Ectodermal cell (in vitro differentiated cells): ENCODE results near the gene TBC1D2B.
"Not testable (repeated sequence)": the region's sequence is repeated elsewhere in the genome, so short reads cannot be mapped to it uniquely, and the experiment has no call there.

Source experiments
- H3K27ac ChIP-seq: 2 replicates; pipeline ENCODE4 v1.7.0; 2013; ENCODE audit warnings: mild to moderate bottlenecking, low read depth, low read length; ENCODE audit not compliant: insufficient read depth, poor library complexity, severe bottlenecking
- H3K27me3 ChIP-seq: 2 replicates; pipeline ENCODE4 v1.7.0; 2013; ENCODE audit warnings: mild to moderate bottlenecking, low read length; ENCODE audit not compliant: insufficient read depth, control insufficient read depth, poor library complexity, severe bottlenecking
- H3K36me3 ChIP-seq: one replicate; pipeline ENCODE4 v1.7.0; 2013; ENCODE audit warnings: low read length; ENCODE audit not compliant: control insufficient read depth, insufficient read depth
- H3K4me1 ChIP-seq: one replicate; pipeline ENCODE4 v1.7.0; 2013; ENCODE audit warnings: low read length; ENCODE audit not compliant: control insufficient read depth, insufficient read depth
- H3K4me3 ChIP-seq: 2 replicates; pipeline ENCODE4 v1.7.0; 2013; ENCODE audit warnings: low read depth, low read length, control low read depth; ENCODE audit not compliant: insufficient read depth
- H3K9me3 ChIP-seq: 2 replicates; pipeline ENCODE4 v1.7.0; 2013; ENCODE audit warnings: mild to moderate bottlenecking, low read length, moderate library complexity; ENCODE audit not compliant: control insufficient read depth
- WGBS, 2 experiments: methylation state at CpG; one replicate each; pipeline ENCODE4 v1.1.7; 2013; ENCODE audit warnings: missing lambda C conversion rate in 2 of 2; 5-methylcytosine and 5-hydroxymethylcytosine counted together

The TBC1D2B gene

GRCh38 chr15:77981281-77982126 is 96.0 kb downstream of the TBC1D2B start:
- Histone ChIP-seq H3K27ac (no peak overlapping the region), H3K27me3 (no peaks in the 10 kb centered on the region), H3K36me3 (no peaks in the 10 kb centered on the region), H3K4me3 (no peak overlapping the region), H3K4me1 (no peaks in the 10 kb centered on the region), H3K9me3 (no peaks in the 10 kb centered on the region)
- 87 to 90% methylated on average over 30 of the region's 30 CpGs for WGBS, 2 experiments

- not testable (repeated sequence) for H3K4me3 ChIP-seq, H3K36me3 ChIP-seq, H3K27me3 ChIP-seq, H3K4me1 ChIP-seq, H3K9me3 ChIP-seq, H3K27ac ChIP-seq
- 90 to 97% methylated on average over 4 of the region's 5 CpGs for WGBS, 2 experiments
Observed at GRCh38 chr15:77980674-77981073, 96.8 kb downstream of the TBC1D2B start.

- Histone ChIP-seq H3K27ac (no peak overlapping the region), H3K4me1 (no peaks in the 10 kb centered on the region), H3K9me3 (no peaks in the 10 kb centered on the region), H3K36me3 (no peaks in the 10 kb centered on the region), H3K27me3 (no peaks in the 10 kb centered on the region), H3K4me3 (no peak overlapping the region)
- whole genome bisulfite sequencing, 2 experiments, result 88 to 90% methylated on average over 7 to 8 of the region's 8 CpGs
Observed at GRCh38 chr15:77980098-77980497, 97.4 kb downstream of the TBC1D2B start.

- not testable (repeated sequence) for H3K4me1 ChIP-seq, H3K27me3 ChIP-seq, H3K4me3 ChIP-seq, H3K9me3 ChIP-seq, H3K27ac ChIP-seq, H3K36me3 ChIP-seq
- WGBS, 2 experiments, result 80 to 88% methylated on average over 4 of the region's 8 CpGs
Observed at GRCh38 chr15:77979157-77979556, 98.4 kb downstream of the TBC1D2B start.

DNA sequence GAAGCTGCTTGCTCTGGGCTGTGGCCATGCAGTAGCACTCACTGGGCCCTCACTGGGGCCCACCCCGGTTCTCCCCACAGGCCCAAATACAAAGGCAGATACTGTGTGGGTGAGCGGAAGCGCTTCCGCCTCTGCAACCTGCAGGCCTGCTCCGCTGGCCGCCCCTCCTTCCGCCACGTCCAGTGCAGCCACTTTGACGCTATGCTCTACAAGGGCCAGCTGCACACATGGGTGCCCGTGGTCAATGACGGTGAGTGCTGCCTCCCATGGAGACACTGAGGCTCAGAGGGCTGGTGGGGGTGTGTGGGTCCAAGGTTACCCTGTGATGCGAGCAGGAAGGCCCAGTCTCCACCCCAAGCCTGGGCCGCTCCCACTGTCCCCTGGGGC is 98.8 kb downstream of the TBC1D2B start:
- H3K36me3 ChIP-seq, H3K9me3 ChIP-seq, H3K27ac ChIP-seq, H3K4me3 ChIP-seq, H3K27me3 ChIP-seq, H3K4me1 ChIP-seq: not testable (repeated sequence)
- WGBS, 2 experiments, result 85 to 89% methylated on average over 12 to 13 of the region's 13 CpGs

- not testable (repeated sequence) for H3K36me3 ChIP-seq, H3K4me1 ChIP-seq, H3K4me3 ChIP-seq, H3K27me3 ChIP-seq, H3K27ac ChIP-seq, H3K9me3 ChIP-seq
- WGBS, 2 experiments, result 90 to 94% methylated on average over 18 of the region's 19 CpGs
Observed at GRCh38 chr15:77977903-77978758, 99.4 kb downstream of the TBC1D2B start.

GRCh38 chr15:77976760-77977525 is 100.6 kb downstream of the TBC1D2B start:
- WGBS, 2 experiments, result 84% methylated on average over 24 to 26 of the region's 26 CpGs
- not testable (repeated sequence) for H3K4me3 ChIP-seq, H3K27ac ChIP-seq, H3K4me1 ChIP-seq, H3K9me3 ChIP-seq, H3K36me3 ChIP-seq, H3K27me3 ChIP-seq

- H3K36me3 ChIP-seq, H3K4me3 ChIP-seq, H3K27ac ChIP-seq, H3K4me1 ChIP-seq, H3K9me3 ChIP-seq, H3K27me3 ChIP-seq: not testable (repeated sequence)
- WGBS, 2 experiments, result 89 to 96% methylated on average over 8 to 9 of the region's 11 CpGs
Observed at GRCh38 chr15:77976095-77976450, 101.4 kb downstream of the TBC1D2B start.

- Histone ChIP-seq H3K27ac (no peak overlapping the region), H3K9me3 (no peaks in the 10 kb centered on the region), H3K27me3 (no peaks in the 10 kb centered on the region), H3K4me1 (no peaks in the 10 kb centered on the region), H3K36me3 (no peaks in the 10 kb centered on the region), H3K4me3 (no peak overlapping the region)
- WGBS, 2 experiments, result 91 to 92% methylated on average over 26 of the region's 26 CpGs
Observed at GRCh38 chr15:77975332-77976094, 102.0 kb downstream of the TBC1D2B start.
